ENCODE measurements around the gene ZDHHC13. TPM values are rescaled to one million over a fixed set of nuclear protein-coding genes. Genes with fewer than 3 reads are reported as not detected.

The ZDHHC13 gene
- 19.0 and 53.8 TPM in 2 replicates for total RNA-seq (2011; cell fraction: chromatin; rRNA removed; ENCODE audit: low replicate concordance)
- total RNA-seq (2011; cell fraction: nucleolus; rRNA removed) = 12.2 and 14.1 TPM in 2 replicates
- total RNA-seq (2011; cell fraction: nucleoplasm; rRNA removed) = 26.5 and 38.6 TPM in 2 replicates
- 7.0 and 8.5 TPM in 2 replicates for total RNA-seq (2014; rRNA removed)
- 13.9 and 14.6 TPM in 2 replicates for total RNA-seq (2014; rRNA removed; fragmentation: Illumina TruSeq; extraction: Trizol)
- total RNA-seq (2015; rRNA removed; fragmentation: Illumina TruSeq; extraction: Trizol) = 10.8 and 11.0 TPM in 2 replicates
- total RNA-seq (2021) = 8.7 and 9.5 TPM in 2 replicates
- 14.0 and 18.6 TPM in 2 replicates for polyA plus RNA-seq (2011; rRNA removed)
- polyA plus RNA-seq (2011; cell fraction: cytosol; rRNA removed) = 5.7 and 9.8 TPM in 2 replicates
- 16.0 and 21.6 TPM in 2 replicates for polyA plus RNA-seq (2011; cell fraction: nucleus; rRNA removed)
- 7.1 and 10.2 TPM in 2 replicates for polyA plus RNA-seq (2012)
- polyA plus RNA-seq (2014; fragmentation: Illumina TruSeq; extraction: Trizol) = 10.1 and 12.0 TPM in 2 replicates
- 1 to 10 TPM; 4.7 to 4.9 TPM for polyA plus RNA-seq (2014; fragmentation: Nextera tagmentation; extraction: Ambion mirVana)
- polyA plus RNA-seq (2014; rRNA removed) = 10.0 and 11.2 TPM in 2 replicates
- 21.5 and 21.9 TPM in 2 replicates for polyA minus RNA-seq (2011; rRNA and poly(A)+ RNA removed)
- 5.5 and 7.7 TPM in 2 replicates for polyA minus RNA-seq (2011; cell fraction: cytosol; rRNA and poly(A)+ RNA removed)
- 13.6 and 22.9 TPM in 2 replicates for polyA minus RNA-seq (2011; cell fraction: nucleus; rRNA and poly(A)+ RNA removed)
- Bru-seq, nascent RNA = percentile 68 among the genes with signal in this experiment
- percentile 70 among the genes with signal in this experiment for BruChase-seq, experiment 1, labeled RNA remaining after a 2-hour chase
- BruChase-seq, experiment 2, labeled RNA remaining after a 6-hour chase = percentile 68 among the genes with signal in this experiment
- long read RNA-seq, experiment 1, transcript ZDHHC13-202 (17 exons, 2,445 nt) = major isoform, 25 of 49 reads
- long read RNA-seq, experiment 1, transcript ZDHHC13-201 (16 exons, 2,283 nt) = minor isoform, 10 of 49 reads
- long read RNA-seq, experiment 1, partial matches to known transcripts = 2 of 49 reads
- long read RNA-seq, experiment 1, other reads (novel, unspliced or antisense) = 12 of 49 reads
- long read RNA-seq, experiment 2, partial matches to known transcripts = 4 of 8 reads
- long read RNA-seq, experiment 2, other reads (novel, unspliced or antisense) = 3 of 8 reads
- long read RNA-seq, experiment 3, transcript ZDHHC13-202 (17 exons, 2,445 nt) = major isoform, 7 of 11 reads
- long read RNA-seq, experiment 3, partial matches to known transcripts = 0 of 11 reads
- long read RNA-seq, experiment 3, other reads (novel, unspliced or antisense) = 3 of 11 reads

- peaks cover 12% of the 10 kb centered on the region; the same call in 2 of the 3 replicates for H3K36me3 ChIP-seq (ENCODE audit: control insufficient read depth, insufficient read depth, low read length)
- peak within 1 kb of the TSS; percentile 85 for H3K4me2 ChIP-seq (ENCODE audit: insufficient read depth, low read length)
- peaks cover 17% of the 10 kb centered on the region for H3K79me2 ChIP-seq (ENCODE audit: control insufficient read depth, insufficient read depth, low read length)
- BruUV-seq (replicated peaks) = no TSS peak
- H3K9me3 ChIP-seq (replicated peaks; ENCODE audit: control insufficient read depth, insufficient read depth, low read depth, low read length) = no peaks in the 10 kb centered on the region
- DNase-seq (ENCODE audit: extremely low read depth in 1 of 4, low spot score in 3 of 4) = peak; percentile 96 to 98 (median 97)
- FAIRE-seq = peak; percentile 89
- WGBS (ENCODE audit: insufficient coverage, low coverage, missing lambda C conversion rate) = under 1% methylated on average over 35 of the region's 61 CpGs
- H3K27me3 ChIP-seq (ENCODE audit: control insufficient read depth in 2 of 2, insufficient read depth in 2 of 2, low read length in 2 of 2) = peaks cover 0 to 2% of the 10 kb centered on the region in 2 experiments; a peak in 1 of 5 replicates
- intact Hi-C loops (cut with micrococcal nuclease) = no loop called here
- ChIA-PET CTCF (ENCODE audit: low intra/inter-chr PET ratio) (interaction anchor here (1.1 kb wide), 1 partner anchor 46 kb away, joined by 3 read pairs; no protein-coding TSS in a partner anchor), POLR2A (interaction anchor here (0.6 to 1.0 kb wide), 6 partner anchors 8 to 552 kb away, joined by 3 to 4 read pairs (median 3); no protein-coding TSS in a partner anchor)
- H3K4me1 ChIP-seq (replicated peaks in 1 of 2; ENCODE audit: control insufficient read depth in 2 of 2, insufficient read depth in 2 of 2, low read length in 2 of 2) = peaks cover 11 to 15% of the 10 kb centered on the region in 2 experiments; a peak in 4 of 5 replicates
- H2AFZ ChIP-seq (ENCODE audit: low read depth, low read length) = peak within 1 kb of the TSS; percentile 90
- in situ Hi-C loops (cut with MboI) = no loop called here
- H3K27ac ChIP-seq (ENCODE audit: extremely low read depth, low read depth, low read length) = peak within 1 kb of the TSS; percentile 39; the same call in 1 of the 3 replicates
- H3K9ac ChIP-seq (ENCODE audit: insufficient read depth in 1 of 2, low read depth in 2 of 2, low read length in 2 of 2) = peak within 1 kb of the TSS; percentile 62 to 89; a peak in 3 of 4 replicates
- H3K9me1 ChIP-seq (ENCODE audit: control insufficient read depth, insufficient read depth, low read length) = no peaks in the 10 kb centered on the region
- peak within 1 kb of the TSS; percentile 97 for H3K4me3 ChIP-seq
- peak; percentile 99 for ATAC-seq
- H4K20me1 ChIP-seq (replicated peaks; ENCODE audit: control insufficient read depth, insufficient read depth, low read length) = no peaks in the 10 kb centered on the region
- TF ChIP-seq ZNF699 (CRISPR knock-in tag; IDR thresholded peaks at IDR 0.05; ENCODE audit: insufficient replicate concordance) (no peak), KAT7 (CRISPR knock-in tag; IDR thresholded peaks at IDR 0.05; ENCODE audit: borderline replicate concordance) (no peak), PREB (CRISPR knock-in tag; IDR thresholded peaks at IDR 0.05) (no peak), KDM1A (IDR thresholded peaks at IDR 0.05) (peak; percentile 57 to 65; a peak in 3 of 4 replicates), ZZZ3 (IDR thresholded peaks at IDR 0.05) (0 out of 2 replicates have a peak, but pooled peaks have one; percentile 64), RBM34 (IDR thresholded peaks at IDR 0.05; ENCODE audit: borderline replicate concordance, insufficient read depth, low read length) (no peak), SMAD4 (CRISPR knock-in tag; conservative IDR thresholded peaks at IDR 0.05) (peak; percentile 52; the same call in 1 of the 2 replicates), MYC (IDR thresholded peaks at IDR 0.05; ENCODE audit: low read depth, low read length) (0 out of 2 replicates have a peak, but pooled peaks have one; percentile 10), MYC (CRISPR knock-in tag; IDR thresholded peaks at IDR 0.05; ENCODE audit: borderline replicate concordance, low read depth) (0 out of 2 replicates have a peak, but pooled peaks have one; percentile 40), GATAD2B (IDR thresholded peaks at IDR 0.05; ENCODE audit: borderline replicate concordance) (0 out of 2 replicates have a peak, but pooled peaks have one; percentile 25), SRSF7 (optimal IDR thresholded peaks at IDR 0.05; ENCODE audit: low read depth, low read length) (no peak), NR2F6 (CRISPR knock-in tag; IDR thresholded peaks at IDR 0.05) (no peak), HMG20A (CRISPR knock-in tag; conservative IDR thresholded peaks at IDR 0.05) (no peak)
Measured at GRCh38 chr11:19116971-19117759, at the start of gene ZDHHC13. ZDHHC13 (plus strand) TSS chr11:19117168; CDS start chr11:19117250, 82 bp downstream.

All from K562 (cell line).